Epidermal melanocyte (primary cell): ENCODE measurements around the gene NHS.

ENCODE experiments used
- DNase-seq: peaks from one replicate; pipeline ENCODE4 v3.0.0; 2011; ENCODE audit warnings: low spot score; ENCODE audit not compliant: insufficient read length

Gene NHS

GRCh38 chrX:17405225-17405969 is 30.4 kb downstream of the NHS start:
- DNase-seq: no peak

DNA sequence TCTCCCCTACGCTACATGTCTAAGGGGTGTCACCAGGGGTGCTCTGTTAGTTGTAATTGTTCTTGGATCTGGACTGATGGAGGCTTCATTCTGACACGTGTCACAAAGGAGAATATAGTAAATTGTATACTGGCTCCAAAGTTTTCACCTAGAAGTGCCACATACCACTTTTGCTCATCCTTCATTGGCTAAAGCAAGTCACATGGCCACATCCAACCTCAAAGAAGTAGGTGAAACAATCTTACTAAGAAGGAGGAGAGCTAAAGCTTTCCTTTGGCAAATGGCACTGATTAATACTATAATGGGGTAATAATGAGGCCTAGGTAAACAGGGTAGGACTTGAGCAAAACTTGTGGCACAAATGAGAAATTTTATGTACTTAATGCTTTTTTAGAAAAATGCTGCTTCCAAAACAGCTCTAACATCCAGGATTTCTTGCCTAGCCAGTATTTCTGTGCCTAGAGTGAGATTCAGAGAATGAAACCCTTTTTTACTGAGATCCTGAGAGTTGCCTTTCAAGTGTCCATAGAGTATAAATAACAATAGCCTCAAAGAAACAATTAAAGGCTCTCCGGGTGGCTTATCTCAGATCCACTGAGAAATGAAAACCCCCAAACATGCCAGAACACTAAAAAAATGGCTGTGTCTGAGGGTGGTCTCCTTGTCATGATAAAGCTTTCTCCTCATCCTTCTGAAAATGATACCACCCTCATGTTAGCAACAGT is 34.7 kb downstream of the NHS start:
- no peak for DNase-seq

DNA sequence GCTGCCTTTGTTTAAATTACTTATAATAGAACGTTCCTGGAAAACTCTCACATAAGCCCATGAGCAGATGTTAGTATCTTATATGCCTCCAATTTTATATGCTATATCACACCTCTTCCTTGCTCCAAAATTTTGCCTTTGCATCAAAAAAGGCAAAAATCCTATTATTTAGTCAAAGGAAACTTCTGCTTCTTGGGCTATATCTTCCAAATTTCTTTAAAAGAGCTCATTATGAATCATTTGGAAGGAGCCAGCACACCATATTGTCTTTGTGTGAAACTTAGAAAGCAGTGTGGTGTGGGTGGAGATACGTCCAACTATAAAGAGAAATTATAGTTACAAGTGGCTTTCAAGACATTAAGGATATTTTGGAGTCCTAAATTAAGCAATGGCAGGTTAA is 35.7 kb downstream of the NHS start:
- DNase-seq: no peak

DNA sequence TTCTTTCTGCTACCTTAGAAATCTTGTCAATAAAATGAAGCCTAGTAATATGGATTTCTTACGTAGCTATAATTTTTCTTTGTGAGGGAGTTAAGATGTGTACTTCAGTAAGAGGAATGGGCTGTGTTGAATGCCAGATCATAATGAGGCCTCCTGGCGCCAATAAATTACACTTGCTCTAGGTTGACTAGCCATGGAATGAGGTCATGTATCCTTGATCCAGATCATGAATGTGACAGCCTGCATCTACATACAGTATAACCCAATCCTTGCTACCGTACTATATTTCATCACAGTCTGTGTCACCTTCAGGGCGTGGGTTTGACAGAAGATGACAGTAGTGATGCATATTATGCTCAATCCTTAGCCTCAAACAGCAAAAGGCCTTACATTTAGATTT is 36.2 kb downstream of the NHS start:
- no peak for DNase-seq

DNA sequence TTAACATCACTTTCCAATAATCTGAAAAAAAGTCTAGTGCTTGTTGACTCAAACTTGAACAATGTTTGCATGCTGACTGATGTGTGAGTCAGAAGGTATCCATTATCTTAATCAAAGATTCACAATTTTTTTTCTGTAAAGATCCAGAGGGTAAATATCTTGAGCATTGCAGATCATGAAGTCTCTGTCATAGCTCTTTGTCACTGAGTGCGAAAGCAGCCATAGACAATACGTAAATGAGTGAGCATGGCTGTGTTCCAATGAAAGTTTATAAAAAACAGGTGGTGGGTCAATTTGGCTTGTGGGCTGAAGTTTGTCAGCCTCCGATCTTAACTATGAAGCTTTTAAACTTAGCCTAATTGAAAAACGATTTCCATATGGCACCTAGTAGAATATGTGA is 37.7 kb downstream of the NHS start:
- no peak for DNase-seq

GRCh38 chrX:17413228-17413627 is 38.2 kb downstream of the NHS start:
- DNase-seq: no peak

DNA sequence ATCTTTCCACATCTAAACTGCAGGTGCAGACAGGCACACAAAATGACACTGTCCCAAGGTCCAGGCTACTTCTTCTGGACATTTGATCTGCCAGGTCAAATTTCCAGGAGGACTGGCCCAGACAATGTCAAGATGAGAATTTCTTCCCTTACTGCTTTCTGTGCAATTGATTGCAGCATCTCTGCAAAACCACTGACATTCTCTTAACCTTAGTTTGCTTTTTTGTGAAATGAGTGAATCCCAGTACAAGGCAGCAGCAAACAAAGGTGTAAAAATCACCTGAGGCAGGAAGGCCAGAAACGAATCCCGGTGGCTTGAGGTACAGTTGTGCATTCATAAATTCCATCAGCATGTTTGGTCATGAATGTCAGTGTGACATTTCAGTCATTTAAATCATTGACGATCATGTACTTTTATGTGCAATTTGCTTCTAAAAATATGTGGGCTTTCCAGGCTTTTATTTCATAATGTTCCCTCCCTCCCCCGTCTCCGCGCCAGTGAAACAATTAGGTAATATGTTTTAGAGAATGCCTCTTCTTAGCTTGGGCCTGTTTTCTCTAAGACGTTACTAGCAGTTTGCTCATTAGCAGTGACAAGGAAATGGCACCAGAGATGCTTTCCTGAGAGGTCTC is 39.1 kb downstream of the NHS start:
- no peak for DNase-seq

DNA sequence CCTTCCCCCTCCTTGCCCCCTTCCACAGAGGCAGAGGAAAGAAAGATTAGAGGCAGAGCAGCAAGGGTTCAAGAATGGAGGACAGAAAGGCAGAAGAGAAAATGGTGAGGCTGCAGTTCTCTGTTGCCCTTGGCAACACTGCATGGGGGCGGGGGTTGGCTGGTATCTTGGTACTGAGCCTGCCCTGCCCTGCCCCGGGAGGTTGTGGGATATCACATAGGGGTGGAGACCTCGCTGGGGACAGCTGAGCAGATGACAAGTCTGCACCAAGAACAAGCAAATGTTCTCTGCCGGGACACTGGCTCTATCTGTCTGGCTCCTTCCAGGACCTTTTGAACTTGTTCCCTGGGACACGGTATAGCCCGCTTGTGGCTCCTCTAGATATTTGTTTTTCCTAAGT is 39.8 kb downstream of the NHS start:
- no peak for DNase-seq

DNA sequence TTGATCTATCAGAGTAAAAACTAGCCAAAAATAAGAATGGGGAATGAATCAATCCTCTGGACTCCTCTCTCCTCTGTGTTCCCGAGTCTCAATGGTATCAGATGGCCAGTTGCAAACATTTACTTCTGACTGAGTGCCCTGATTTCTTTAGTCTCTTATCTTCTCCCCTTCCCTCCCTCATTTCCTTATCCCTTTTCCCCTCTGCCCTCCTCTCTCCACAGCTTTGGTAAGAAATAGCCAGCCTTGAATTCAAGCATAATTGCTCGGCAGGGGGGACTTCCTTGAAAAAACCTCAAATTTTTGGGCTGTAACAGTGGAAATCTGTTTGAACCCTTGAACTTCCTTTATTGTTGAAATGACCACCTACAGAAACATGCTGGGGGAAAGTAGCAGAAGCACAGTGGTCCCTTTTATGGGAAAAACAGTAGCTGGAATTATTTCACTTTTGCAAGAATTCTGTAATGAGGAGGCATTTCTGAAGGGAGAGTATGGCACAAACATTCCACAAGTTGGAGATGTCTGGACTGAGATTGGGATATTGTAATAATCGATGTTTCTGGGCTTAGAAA is 40.3 kb downstream of the NHS start:
- DNase-seq: no peak

- DNase-seq: no peak
Measured at GRCh38 chrX:17417372-17417771, 42.4 kb downstream of the NHS start.

DNA sequence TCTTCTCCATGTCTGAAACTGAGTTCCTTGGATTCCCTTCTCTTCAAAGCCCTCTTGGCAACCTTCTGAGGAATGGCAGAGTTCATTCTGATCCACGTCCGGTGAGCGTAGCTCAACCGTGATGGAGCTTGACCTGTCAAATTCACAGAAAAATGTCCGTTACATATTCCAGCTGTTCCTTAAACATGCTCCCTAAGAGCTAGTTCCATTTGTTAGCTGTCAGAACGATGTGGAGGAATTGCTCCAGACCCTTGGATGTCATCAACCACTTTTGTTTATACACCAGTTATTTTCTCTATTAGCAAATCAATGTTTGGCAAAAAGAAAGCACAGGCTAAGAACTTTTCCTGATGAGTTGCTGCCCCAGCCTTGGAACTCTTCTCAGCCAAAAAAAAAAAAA is 50.1 kb downstream of the NHS start:
- no peak for DNase-seq

DNA sequence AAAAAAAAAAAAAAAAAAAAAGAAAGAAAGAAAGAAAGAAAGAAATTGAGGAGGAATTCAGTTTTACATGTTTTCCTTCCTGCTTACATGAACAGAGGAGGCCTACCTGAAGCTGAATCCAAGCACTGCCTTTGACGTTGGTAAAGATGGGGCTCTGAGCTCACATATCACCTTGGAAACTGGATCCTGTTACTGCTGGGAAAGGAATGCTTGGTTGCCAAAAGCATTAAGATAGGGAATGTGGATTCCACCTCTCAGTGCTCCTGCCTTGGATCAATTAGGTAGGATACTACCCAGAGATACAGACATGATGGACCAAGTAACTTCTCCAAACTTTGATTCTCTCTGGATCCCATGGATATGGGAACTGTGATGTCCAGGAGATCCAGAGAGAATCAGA is 50.6 kb downstream of the NHS start:
- DNase-seq: no peak

DNA sequence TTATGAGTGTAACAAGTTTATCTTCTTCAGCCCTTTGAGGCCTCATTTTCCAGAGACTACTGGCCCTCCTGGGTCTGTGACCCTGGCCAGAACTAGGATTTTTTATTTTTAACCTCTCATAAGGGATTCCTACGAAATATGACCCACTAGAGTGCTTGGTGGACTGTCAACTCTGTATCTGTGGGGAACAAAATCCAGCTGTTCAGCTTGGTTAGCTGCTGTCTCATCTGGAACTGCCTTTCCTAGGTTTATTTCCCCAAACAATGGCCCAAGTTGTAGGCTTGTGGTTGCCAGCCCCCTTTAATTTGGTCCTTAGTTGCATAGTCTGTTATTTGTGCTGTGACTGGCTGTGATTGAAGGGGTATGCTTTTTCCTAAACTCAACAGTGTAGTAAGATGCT is 56.2 kb downstream of the NHS start:
- no peak for DNase-seq

GRCh38 chrX:17432158-17432557 is 57.2 kb downstream of the NHS start:
- no peak for DNase-seq

- DNase-seq: no peak
Measured at GRCh38 chrX:17433965-17434364, 59.0 kb downstream of the NHS start.

- no peak for DNase-seq
Measured at GRCh38 chrX:17435476-17435875, 60.5 kb downstream of the NHS start.

GRCh38 chrX:17438221-17438620 is 63.2 kb downstream of the NHS start:
- no peak for DNase-seq

- DNase-seq: no peak
Measured at GRCh38 chrX:17440258-17440657, 65.3 kb downstream of the NHS start.

GRCh38 chrX:17440836-17441235 is 65.8 kb downstream of the NHS start:
- no peak for DNase-seq

DNA sequence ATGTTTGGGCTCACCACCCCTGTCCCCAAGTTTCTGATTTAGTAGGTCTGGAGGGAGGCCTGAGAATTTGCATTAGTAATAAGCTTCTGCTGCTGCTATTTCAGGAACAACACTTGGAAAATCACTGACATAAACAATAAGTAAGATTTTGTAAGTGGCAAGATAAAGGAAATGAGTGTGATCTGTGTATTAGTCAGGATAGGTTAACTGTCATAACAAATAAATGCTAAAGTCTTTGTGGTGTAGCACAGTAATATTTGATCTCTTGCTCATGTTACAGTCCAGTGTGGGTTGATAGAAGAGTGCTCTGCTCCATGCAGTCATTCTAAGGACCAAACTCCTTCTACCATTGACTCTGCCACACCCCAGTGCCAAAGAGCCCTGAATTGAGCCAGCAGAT is 67.0 kb downstream of the NHS start:
- DNase-seq: no peak

DNA sequence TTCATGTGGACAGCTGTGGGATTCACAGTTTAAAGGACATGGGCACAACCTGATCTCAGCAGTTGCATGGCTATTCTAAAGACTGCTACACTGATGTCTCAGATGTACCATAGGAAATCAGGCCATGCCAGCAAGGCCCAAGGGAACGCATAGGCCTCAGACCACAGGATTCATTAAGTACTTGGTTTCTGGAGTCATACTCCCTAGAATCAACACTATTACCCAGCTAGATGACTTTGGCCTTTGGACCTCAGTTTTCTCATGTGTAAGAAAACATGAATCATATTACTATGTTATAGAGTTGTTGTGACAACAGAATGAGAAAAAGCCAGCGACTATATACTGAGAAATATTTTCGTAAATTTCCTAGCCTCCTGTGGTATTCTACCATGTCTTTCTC is 67.9 kb downstream of the NHS start:
- DNase-seq: no peak

GRCh38 chrX:17443556-17443955 is 68.6 kb downstream of the NHS start:
- DNase-seq: no peak
